Ascending aorta (tissue), 2 donors: ENCODE results near the gene SPATA1. TPM values are rescaled to one million over a fixed set of nuclear protein-coding genes. Genes with fewer than 3 reads are reported as not detected.

Source experiments
- DNase-seq, 2 donors: peaks; one replicate each; pipeline ENCODE4 v3.0.0-alpha.2; 2019; ENCODE audit warnings: low spot score in 2 of 2
- H3K27ac ChIP-seq, 2 donors: fragments of 200-600 bp; sonication (generic); one replicate each; pipeline ENCODE4 v1.5.1; 2016 to 2017; ENCODE audit warnings: mild to moderate bottlenecking in 1 of 2
- H3K27me3 ChIP-seq: fragments of 200-600 bp; sonication (generic); one replicate; pipeline ENCODE4 v1.5.1; 2017
- H3K36me3 ChIP-seq, 2 donors: fragments of 200-600 bp; sonication (generic); one replicate each; pipeline ENCODE4 v1.5.1; 2016
- H3K4me1 ChIP-seq, 2 donors: fragments of 200-600 bp; sonication (generic); one replicate each; pipeline ENCODE4 v1.5.1; 2016 to 2017; ENCODE audit warnings: mild to moderate bottlenecking in 1 of 2
- H3K4me3 ChIP-seq, 2 donors: fragments of 200-600 bp; sonication (generic); one replicate each; pipeline ENCODE4 v1.5.1; 2016 to 2017; ENCODE audit warnings: mild to moderate bottlenecking in 1 of 2
- H3K9me3 ChIP-seq, 2 donors: fragments of 200-600 bp; sonication (generic); one replicate each; pipeline ENCODE4 v1.5.1; 2016
- CTCF ChIP-seq, 3 experiments: fragments of 200-600 bp in 2 of 3; fragments of 450-650 bp in 1 of 3; sonication (generic) in 2 of 3; IDR thresholded peaks; one replicate each; pipeline ENCODE4 v1.5.1; 2016 to 2019; ENCODE audit warnings: antibody characterized with exemption in 3 of 3, mild to moderate bottlenecking in 1 of 3, moderate library complexity in 1 of 3
- intact Hi-C: fragments of 100-400 bp; cut with DNase I; formaldehyde crosslinking; loops from one replicate; pipeline ENCODE4 v1.15.1; 2023
- total RNA-seq: library from RNA; depleted of rRNA; stranded (reverse); fragments of >200 nt; gene quantifications from one replicate; pipeline ENCODE4 v1.1.0, GENCODE V29; 2016

Gene SPATA1
- total RNA-seq: not detected

GRCh38 chr1:84506002-84506728, at the start of gene SPATA1, which contains the start of gene GNG5:
SPATA1 (plus strand) TSS chr1:84506386; CDS start chr1:84516360, 9,974 bp downstream.
GNG5 (minus strand) TSS chr1:84506581; CDS start chr1:84506091, 490 bp downstream.
- DNase-seq: peak; percentile 95 to 99
- Histone ChIP-seq H3K27ac (peak within 1 kb of the TSS; percentile 95 to 99), H3K9me3 (peaks cover 0 to 12% of the 10 kb centered on the region in 2 donors), H3K36me3 (peaks cover 0 to under 1% of the 10 kb centered on the region in 2 donors), H3K27me3 (no peaks in the 10 kb centered on the region), H3K4me3 (peak within 1 kb of the TSS; percentile 88 to 94), H3K4me1 (peaks cover 0 to 15% of the 10 kb centered on the region in 2 donors)
- intact Hi-C loops: loop anchor here (1.0 to 10.0 kb wide), 7 partner anchors 68 to 1071 kb away; partner anchors contain the start of genes BCL10, CTBS and SSX2IP
- no peak for TF ChIP-seq CTCF (IDR thresholded peaks at IDR 0.05)

GRCh38 chr1:84462118-84462517, 44.1 kb upstream of the SPATA1 start:
- no peaks in the 10 kb centered on the region for H3K36me3 ChIP-seq
- H3K9me3 ChIP-seq: no peaks in the 10 kb centered on the region
- intact Hi-C loops: no loop called here
- no peak overlapping the region for H3K27ac ChIP-seq
- no peaks in the 10 kb centered on the region for H3K4me1 ChIP-seq
- TF ChIP-seq CTCF (IDR thresholded peaks at IDR 0.05): no peak
- H3K4me3 ChIP-seq: no peak overlapping the region
- H3K27me3 ChIP-seq: no peaks in the 10 kb centered on the region
- DNase-seq: no peak

GRCh38 chr1:84467298-84467697, 38.9 kb upstream of the SPATA1 start:
- TF ChIP-seq CTCF (IDR thresholded peaks at IDR 0.05): no peak
- Histone ChIP-seq H3K9me3 (no peaks in the 10 kb centered on the region), H3K4me3 (no peak overlapping the region), H3K4me1 (no peaks in the 10 kb centered on the region), H3K27me3 (no peaks in the 10 kb centered on the region), H3K36me3 (no peaks in the 10 kb centered on the region), H3K27ac (no peak overlapping the region)
- no peak for DNase-seq
- intact Hi-C loops: no loop called here

GRCh38 chr1:84476225-84476624, 30.0 kb upstream of the SPATA1 start:
- peaks cover 0 to 9% of the 10 kb centered on the region in 2 donors for H3K4me1 ChIP-seq
- intact Hi-C loops: no loop called here
- H3K4me3 ChIP-seq: no peak overlapping the region
- no peak for DNase-seq
- H3K27me3 ChIP-seq: no peaks in the 10 kb centered on the region
- no peaks in the 10 kb centered on the region for H3K9me3 ChIP-seq
- H3K27ac ChIP-seq: no peak overlapping the region
- H3K36me3 ChIP-seq: no peaks in the 10 kb centered on the region
- no peak for TF ChIP-seq CTCF (IDR thresholded peaks at IDR 0.05)

GRCh38 chr1:84478876-84479868, 27.0 kb upstream of the SPATA1 start, which contains the start of gene RPF1:
RPF1 (plus strand) TSS chr1:84479266; CDS start chr1:84479282, 16 bp downstream.
- Histone ChIP-seq H3K27me3 (no peaks in the 10 kb centered on the region), H3K4me3 (peak within 1 kb of the TSS; percentile 80 to 81), H3K36me3 (peaks cover 0 to 12% of the 10 kb centered on the region in 2 donors), H3K4me1 (peaks cover 0 to 10% of the 10 kb centered on the region in 2 donors), H3K27ac (peak within 1 kb of the TSS; percentile 82 to 87), H3K9me3 (no peaks in the 10 kb centered on the region)
- intact Hi-C loops: loop anchor here (1.0 kb wide), 1 partner anchor 26 kb away; no protein-coding TSS in a partner anchor
- peak; percentile 16 to 84 for DNase-seq
- TF ChIP-seq CTCF (IDR thresholded peaks at IDR 0.05): peak in 2 of 3 experiments; percentile 5 to 8
